Neural progenitor cell (in vitro differentiated cells): Measurements from ENCODE around the gene C4orf51.

Experiments used
- EZH2 ChIP-seq: fragments of 200-600 bp; sonication (generic); IDR thresholded peaks from 2 replicates; pipeline ENCODE4 v1.6.1; 2017; ENCODE audit warnings: antibody characterized with exemption, mild to moderate bottlenecking, moderate library complexity
- TF ChIP-seq, protein P1 (sequence below): fragments of 200-600 bp; sonication (generic); IDR thresholded peaks from 2 replicates; pipeline ENCODE4 v1.5.1; 2017; ENCODE audit warnings: antibody characterized with exemption, mild to moderate bottlenecking

DNA sequence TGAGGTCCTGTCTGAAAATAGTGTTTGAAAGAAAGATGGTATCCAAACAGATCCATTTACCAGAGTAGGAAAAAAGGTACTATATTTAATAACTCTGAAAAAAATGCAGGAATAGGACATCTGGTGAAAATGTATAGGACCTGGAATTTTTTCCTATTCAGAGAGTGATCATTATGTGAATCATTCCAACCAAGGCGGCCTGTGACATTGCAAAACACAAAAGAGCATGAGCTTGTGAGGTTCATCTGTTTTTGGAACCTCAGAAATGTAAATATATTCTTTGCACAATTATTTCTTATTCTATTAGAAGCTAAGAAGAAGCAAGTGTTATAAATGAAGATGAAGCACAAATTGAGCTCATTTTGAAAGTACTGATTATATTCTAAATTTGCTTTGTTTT lies 2.0 kb downstream of the C4orf51 start:
- TF ChIP-seq, protein P1, sequence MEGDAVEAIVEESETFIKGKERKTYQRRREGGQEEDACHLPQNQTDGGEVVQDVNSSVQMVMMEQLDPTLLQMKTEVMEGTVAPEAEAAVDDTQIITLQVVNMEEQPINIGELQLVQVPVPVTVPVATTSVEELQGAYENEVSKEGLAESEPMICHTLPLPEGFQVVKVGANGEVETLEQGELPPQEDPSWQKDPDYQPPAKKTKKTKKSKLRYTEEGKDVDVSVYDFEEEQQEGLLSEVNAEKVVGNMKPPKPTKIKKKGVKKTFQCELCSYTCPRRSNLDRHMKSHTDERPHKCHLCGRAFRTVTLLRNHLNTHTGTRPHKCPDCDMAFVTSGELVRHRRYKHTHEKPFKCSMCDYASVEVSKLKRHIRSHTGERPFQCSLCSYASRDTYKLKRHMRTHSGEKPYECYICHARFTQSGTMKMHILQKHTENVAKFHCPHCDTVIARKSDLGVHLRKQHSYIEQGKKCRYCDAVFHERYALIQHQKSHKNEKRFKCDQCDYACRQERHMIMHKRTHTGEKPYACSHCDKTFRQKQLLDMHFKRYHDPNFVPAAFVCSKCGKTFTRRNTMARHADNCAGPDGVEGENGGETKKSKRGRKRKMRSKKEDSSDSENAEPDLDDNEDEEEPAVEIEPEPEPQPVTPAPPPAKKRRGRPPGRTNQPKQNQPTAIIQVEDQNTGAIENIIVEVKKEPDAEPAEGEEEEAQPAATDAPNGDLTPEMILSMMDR, result no peak
- TF ChIP-seq EZH2, result no peak
